K562 (cell line): ENCODE measurements around the gene GYPC. TPM values are rescaled to one million over a fixed set of nuclear protein-coding genes. Genes with fewer than 3 reads are reported as not detected.

ENCODE experiments used
- ATF2 ChIP-seq: sonication (generic); formaldehyde crosslinking; IDR thresholded peaks from 2 replicates; pipeline ENCODE4 v1.8.1; 2022; ENCODE audit warnings: missing genetic modification reagents
- CBFA2T3 ChIP-seq: fragments of 450-650 bp; IDR thresholded peaks from 2 replicates; pipeline ENCODE4 v1.6.1; 2017
- CBX3 ChIP-seq, 2 experiments: IDR thresholded peaks; 1 replicate in 1 of 2; 2 replicates in 1 of 2; pipeline ENCODE4 v1.6.1; 2012; ENCODE audit warnings: inconsistent platforms in 2 of 2, low read length in 2 of 2, borderline replicate concordance in 1 of 2, control low read depth in 1 of 2
- E2F1 ChIP-seq: sonication (generic); formaldehyde crosslinking; IDR thresholded peaks from 2 replicates; pipeline ENCODE4 v1.8.1; 2023; ENCODE audit warnings: mild to moderate bottlenecking, missing genetic modification reagents, moderate library complexity
- HDAC8 ChIP-seq: fragments of 450-650 bp; IDR thresholded peaks from 2 replicates; pipeline ENCODE4 v1.6.1; 2016; ENCODE audit warnings: mild to moderate bottlenecking, missing genetic modification characterization, moderate library complexity, missing compliant biosample characterization
- MAX ChIP-seq: sonication (generic); formaldehyde crosslinking; IDR thresholded peaks from 2 replicates; pipeline ENCODE4 v1.9.0; 2022; ENCODE audit warnings: mild to moderate bottlenecking, missing genetic modification reagents
- PYGO2 ChIP-seq: fragments of 450-650 bp; IDR thresholded peaks from 2 replicates; pipeline ENCODE4 v1.6.1; 2016; ENCODE audit warnings: mild to moderate bottlenecking, missing genetic modification characterization, moderate library complexity, missing compliant biosample characterization
- SETDB1 ChIP-seq: IDR thresholded peaks from one replicate; pipeline ENCODE4 v1.6.1; 2012; ENCODE audit warnings: low read length, control low read depth, inconsistent platforms
- SIN3A ChIP-seq, 2 experiments: fragments of 150-350 bp in 1 of 2; IDR thresholded peaks; 2 replicates each; pipeline ENCODE4 v1.6.1; 2011 to 2016; ENCODE audit warnings: borderline replicate concordance in 2 of 2, low read depth in 2 of 2, low read length in 2 of 2, mild to moderate bottlenecking in 2 of 2, moderate library complexity in 2 of 2; ENCODE audit not compliant: control insufficient read depth in 1 of 2
- SMARCA5 ChIP-seq: fragments of 450-650 bp; IDR thresholded peaks from 2 replicates; pipeline ENCODE4 v1.6.1; 2016
- SMARCE1 ChIP-seq: fragments of 450-650 bp; IDR thresholded peaks from 2 replicates; pipeline ENCODE4 v1.7.1; 2016; ENCODE audit warnings: mild to moderate bottlenecking
- SOX6 ChIP-seq: fragments of 450-650 bp; IDR thresholded peaks from 2 replicates; pipeline ENCODE4 v1.6.1; 2014; ENCODE audit warnings: mild to moderate bottlenecking
- ZBTB9 ChIP-seq: fragments of 450-650 bp; formaldehyde crosslinking; IDR thresholded peaks from 2 replicates; pipeline ENCODE4 v1.4.0; 2020; ENCODE audit warnings: mild to moderate bottlenecking, moderate library complexity
- ZFX ChIP-seq: sonication (generic); formaldehyde crosslinking; IDR thresholded peaks from 2 replicates; pipeline ENCODE4 v1.8.0; 2022; ENCODE audit warnings: mild to moderate bottlenecking, missing genetic modification reagents, moderate library complexity
- ZNF274 ChIP-seq: IDR thresholded peaks from 2 replicates; pipeline ENCODE4 v1.6.1; 2011; ENCODE audit warnings: low read depth, mild to moderate bottlenecking, low read length, moderate library complexity, borderline replicate concordance
- ZNF408 ChIP-seq: fragments of 250-450 bp; sonication (Bioruptor Pico); IDR thresholded peaks from 2 replicates; pipeline ENCODE4 v1.4.0; 2020; ENCODE audit warnings: low read depth, mild to moderate bottlenecking, moderate library complexity
- ZNF592 ChIP-seq: fragments of 450-650 bp; IDR thresholded peaks from 2 replicates; pipeline ENCODE4 v1.6.1; 2017; ENCODE audit warnings: antibody characterized with exemption, mild to moderate bottlenecking
- polyA plus RNA-seq, 8 experiments: library from polyadenylated mRNA; depleted of rRNA in 4 of 8; stranded (reverse) in 5 of 8; unstranded in 3 of 8; fragments of >200 nt; fragmentation: Nextera tagmentation in 2 of 8; fragmentation: Illumina TruSeq in 1 of 8; extraction: Ambion mirVana in 2 of 8; extraction: Trizol in 1 of 8; gene quantifications; 2 replicates each; pipeline versions ENCODE4 v1.2.1 to v1.2.3, GENCODE V29; 2011 to 2014; ENCODE audit warnings: inconsistent platforms in 1 of 8, missing spikeins in 1 of 8
- total RNA-seq, 7 experiments: library from RNA; depleted of rRNA in 6 of 7; stranded (reverse); fragments of >200 nt in 6 of 7; fragmentation: Illumina TruSeq in 2 of 7; extraction: Trizol in 2 of 7; gene quantifications; 2 replicates each; pipeline versions ENCODE4 v1.2.1 to v1.2.3, GENCODE V29; 2011 to 2021; ENCODE audit warnings: low replicate concordance in 1 of 7

Gene GYPC
- total and polyA plus RNA-seq, 9 of the 15 experiments (the other 6 are each of a cell fraction or from before 2014, with no cell fraction given), result 50.6 to 282 (median 194) TPM

- TF ChIP-seq SOX6 (peak; percentile 60; the same call in 1 of the 2 replicates), SIN3A (IDR thresholded peaks at IDR 0.05; ENCODE audit: borderline replicate concordance in 2 of 2, control insufficient read depth in 1 of 2, low read depth in 2 of 2, low read length in 2 of 2) (peak in 1 of 2 experiments; percentile 28; a peak in 1 of 4 replicates), HDAC8 (no peak), ZNF592 (0 out of 2 replicates have a peak, but pooled peaks have one; percentile 42), ZFX (CRISPR knock-in tag) (peak; percentile 21; the same call in 1 of the 2 replicates), PYGO2 (tag) (no peak), SETDB1 (no peak), ZNF274 (no peak), ZNF408 (CRISPR knock-in tag) (no peak), ATF2 (CRISPR knock-in tag) (no peak), MAX (CRISPR knock-in tag) (peak; percentile 25; the same call in 1 of the 2 replicates), SMARCA5 (0 out of 2 replicates have a peak, but pooled peaks have one; percentile 48), CBX3 (IDR thresholded peaks at IDR 0.05; ENCODE audit: borderline replicate concordance in 1 of 2, low read length in 2 of 2) (no peak), ZBTB9 (CRISPR knock-in tag) (no peak), SMARCE1 (no peak), E2F1 (no peak), CBFA2T3 (peak; percentile 54)
Measured at GRCh38 chr2:126655051-126655450, 907 bp upstream of the GYPC start (continued).
